ENCODE data around the gene VSIR. TPM values are rescaled to one million over a fixed set of nuclear protein-coding genes. Genes with fewer than 3 reads are reported as not detected.
A peak's percentile ranks its signal among the peaks of the same experiment; 100 is the strongest.

Gene VSIR
- total and polyA plus RNA-seq, 2 donors, result 25.2 to 51.8 TPM

GRCh38 chr10:71752391-71753090, 20.8 kb downstream of the VSIR start:
- no peak overlapping the region for H3K4me3 ChIP-seq (ENCODE audit: low read length in 2 of 2)
- 58% methylated on average over 8 of the region's 8 CpGs for WGBS
- peak in 3 of 9 donors; percentile 48 to 71 (median 55) for DNase-seq (ENCODE audit: low read depth in 6 of 9, low spot score in 9 of 9)
- peak overlapping the region; percentile 8 to 62 for H3K27ac ChIP-seq (ENCODE audit: low read depth in 1 of 2, low read length in 1 of 2)
- H3K4me1 ChIP-seq (ENCODE audit: control insufficient read depth in 2 of 2, insufficient read depth in 2 of 2, low read length in 2 of 2), result peaks cover 86 to 100% of the 10 kb centered on the region in 2 donors
- no peaks in the 10 kb centered on the region for H3K27me3 ChIP-seq (ENCODE audit: control insufficient read depth in 2 of 2, insufficient read depth in 1 of 2, low read length in 1 of 2)
- H3K9me3 ChIP-seq (ENCODE audit: control insufficient read depth in 2 of 2, insufficient read depth in 1 of 2, low read length in 1 of 2), result peaks cover 0 to 3% of the 10 kb centered on the region in 2 donors
- peaks cover 14 to 20% of the 10 kb centered on the region in 2 donors for H3K36me3 ChIP-seq (ENCODE audit: control insufficient read depth in 2 of 2, insufficient read depth in 2 of 2, low read length in 1 of 2)

GRCh38 chr10:71751515-71752224, 21.6 kb downstream of the VSIR start:
- Histone ChIP-seq H3K4me1 (ENCODE audit: control insufficient read depth in 2 of 2, insufficient read depth in 2 of 2, low read length in 2 of 2) (peaks cover 85 to 100% of the 10 kb centered on the region in 2 donors), H3K4me3 (ENCODE audit: low read length in 2 of 2) (no peak overlapping the region), H3K9me3 (ENCODE audit: control insufficient read depth in 2 of 2, insufficient read depth in 1 of 2, low read length in 1 of 2) (peaks cover 0 to 3% of the 10 kb centered on the region in 2 donors), H3K27ac (ENCODE audit: low read depth in 1 of 2, low read length in 1 of 2) (peak overlapping the region in 1 of 2 donors; percentile 40), H3K36me3 (ENCODE audit: control insufficient read depth in 2 of 2, insufficient read depth in 2 of 2, low read length in 1 of 2) (peaks cover 14 to 20% of the 10 kb centered on the region in 2 donors), H3K27me3 (ENCODE audit: control insufficient read depth in 2 of 2, insufficient read depth in 1 of 2, low read length in 1 of 2) (no peaks in the 10 kb centered on the region)
- no peak for DNase-seq (ENCODE audit: low read depth in 6 of 9, low spot score in 9 of 9)
- WGBS, result 94% methylated on average over 14 of the region's 14 CpGs

DNA sequence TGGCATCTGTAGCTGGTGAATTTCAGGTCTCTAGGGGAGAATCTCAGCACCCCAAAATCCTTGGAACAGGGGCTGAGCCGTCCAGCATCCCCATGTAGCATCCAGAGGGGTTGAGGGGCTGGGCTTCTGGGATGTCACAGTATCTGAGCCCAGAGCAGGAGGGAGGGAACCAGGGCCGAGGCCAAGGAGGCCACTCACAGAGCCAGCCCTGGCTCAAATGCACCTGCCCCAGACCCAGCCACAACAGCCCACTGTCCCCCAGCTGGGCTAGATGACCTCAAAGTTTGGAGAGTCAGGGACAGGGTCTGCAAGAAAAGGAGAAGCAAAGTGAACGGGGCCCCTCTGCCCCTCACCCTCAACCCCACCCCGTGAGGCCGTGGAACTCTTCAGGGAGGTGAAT, 22.3 kb downstream of the VSIR start:
- peaks cover 14 to 20% of the 10 kb centered on the region in 2 donors for H3K36me3 ChIP-seq (ENCODE audit: control insufficient read depth in 2 of 2, insufficient read depth in 2 of 2, low read length in 1 of 2)
- H3K27me3 ChIP-seq (ENCODE audit: control insufficient read depth in 2 of 2, insufficient read depth in 1 of 2, low read length in 1 of 2), result no peaks in the 10 kb centered on the region
- no peak overlapping the region for H3K4me3 ChIP-seq (ENCODE audit: low read length in 2 of 2)
- peaks cover 0 to 3% of the 10 kb centered on the region in 2 donors for H3K9me3 ChIP-seq (ENCODE audit: control insufficient read depth in 2 of 2, insufficient read depth in 1 of 2, low read length in 1 of 2)
- WGBS, result 82% methylated on average over 5 of the region's 5 CpGs
- H3K27ac ChIP-seq (ENCODE audit: low read depth in 1 of 2, low read length in 1 of 2), result no peak overlapping the region
- H3K4me1 ChIP-seq (ENCODE audit: control insufficient read depth in 2 of 2, insufficient read depth in 2 of 2, low read length in 2 of 2), result peaks cover 85 to 100% of the 10 kb centered on the region in 2 donors
- no peak for DNase-seq (ENCODE audit: low read depth in 6 of 9, low spot score in 9 of 9)

- H3K27ac ChIP-seq (ENCODE audit: low read depth in 1 of 2, low read length in 1 of 2), result peak overlapping the region; percentile 90 to 96
- H3K4me1 ChIP-seq (ENCODE audit: control insufficient read depth in 2 of 2, insufficient read depth in 2 of 2, low read length in 2 of 2), result peaks cover 78 to 100% of the 10 kb centered on the region in 2 donors
- no peaks in the 10 kb centered on the region for H3K27me3 ChIP-seq (ENCODE audit: control insufficient read depth in 2 of 2, insufficient read depth in 1 of 2, low read length in 1 of 2)
- H3K4me3 ChIP-seq (ENCODE audit: low read length in 2 of 2), result no peak overlapping the region
- H3K9me3 ChIP-seq (ENCODE audit: control insufficient read depth in 2 of 2, insufficient read depth in 1 of 2, low read length in 1 of 2), result peaks cover 0 to 3% of the 10 kb centered on the region in 2 donors
- DNase-seq (ENCODE audit: low read depth in 6 of 9, low spot score in 9 of 9), result peak in 1 of 9 donors; percentile 44
- WGBS, result 71% methylated on average over 15 of the region's 15 CpGs
- peaks cover 13 to 20% of the 10 kb centered on the region in 2 donors for H3K36me3 ChIP-seq (ENCODE audit: control insufficient read depth in 2 of 2, insufficient read depth in 2 of 2, low read length in 1 of 2)
These were observed 23.0 kb downstream of the VSIR start for GRCh38 chr10:71750124-71750841.

DNA sequence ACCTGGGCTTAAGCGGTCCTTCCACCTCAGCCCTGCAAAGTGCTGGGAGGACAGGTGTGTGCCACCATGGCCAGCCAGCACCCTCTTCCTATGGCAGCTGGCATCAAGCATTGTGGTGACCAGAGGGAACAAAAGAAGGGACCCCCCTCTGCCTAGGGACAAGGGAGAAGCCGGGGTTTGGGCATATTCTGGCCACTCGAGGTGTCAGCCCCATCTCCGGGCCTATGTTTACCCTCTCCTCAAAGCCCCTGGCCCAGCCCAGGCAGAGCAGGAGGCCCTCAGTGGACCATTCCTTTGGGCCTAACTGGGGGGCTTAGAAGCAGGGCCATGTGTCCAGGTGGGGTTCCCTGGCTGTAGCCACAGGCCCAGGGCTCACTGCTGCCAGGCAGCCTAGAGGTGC, 23.9 kb downstream of the VSIR start:
- Histone ChIP-seq H3K4me1 (ENCODE audit: control insufficient read depth in 2 of 2, insufficient read depth in 2 of 2, low read length in 2 of 2) (peaks cover 70 to 95% of the 10 kb centered on the region in 2 donors), H3K4me3 (ENCODE audit: low read length in 2 of 2) (no peak overlapping the region), H3K27me3 (ENCODE audit: control insufficient read depth in 2 of 2, insufficient read depth in 1 of 2, low read length in 1 of 2) (no peaks in the 10 kb centered on the region), H3K9me3 (ENCODE audit: control insufficient read depth in 2 of 2, insufficient read depth in 1 of 2, low read length in 1 of 2) (peaks cover 0 to 3% of the 10 kb centered on the region in 2 donors), H3K27ac (ENCODE audit: low read depth in 1 of 2, low read length in 1 of 2) (peak overlapping the region; percentile 90 to 96), H3K36me3 (ENCODE audit: control insufficient read depth in 2 of 2, insufficient read depth in 2 of 2, low read length in 1 of 2) (peaks cover 7 to 16% of the 10 kb centered on the region in 2 donors)
- no peak for DNase-seq (ENCODE audit: low read depth in 6 of 9, low spot score in 9 of 9)
- WGBS, result 60% methylated on average over 4 of the region's 4 CpGs

DNA sequence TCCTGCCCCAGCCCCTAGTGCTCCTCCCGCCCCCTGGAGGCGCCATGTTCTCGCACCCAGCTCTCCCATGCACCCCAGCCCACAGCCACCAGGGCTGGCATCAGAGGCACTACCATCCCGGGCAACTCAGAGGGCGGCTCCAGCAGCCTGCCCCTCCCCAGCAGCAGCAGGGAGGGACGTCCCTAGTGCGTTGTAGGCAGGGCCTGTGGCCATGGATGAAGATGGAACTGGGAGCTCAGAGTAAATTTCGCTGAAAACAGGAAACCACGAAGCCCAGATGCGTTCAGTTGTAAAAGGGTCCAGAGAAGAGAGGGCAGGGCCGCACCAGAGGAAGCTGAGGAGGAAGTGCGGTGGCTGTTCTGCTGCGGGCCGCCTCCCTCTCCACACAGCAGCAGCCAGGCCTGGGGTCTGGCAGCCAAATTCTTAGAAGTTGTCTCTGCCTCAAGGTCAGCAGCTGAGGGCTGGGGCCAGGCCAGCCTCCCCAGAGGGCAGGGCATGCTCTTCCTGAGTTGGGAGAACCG, 24.6 kb downstream of the VSIR start:
- no peak overlapping the region for H3K4me3 ChIP-seq (ENCODE audit: low read length in 2 of 2)

DNA sequence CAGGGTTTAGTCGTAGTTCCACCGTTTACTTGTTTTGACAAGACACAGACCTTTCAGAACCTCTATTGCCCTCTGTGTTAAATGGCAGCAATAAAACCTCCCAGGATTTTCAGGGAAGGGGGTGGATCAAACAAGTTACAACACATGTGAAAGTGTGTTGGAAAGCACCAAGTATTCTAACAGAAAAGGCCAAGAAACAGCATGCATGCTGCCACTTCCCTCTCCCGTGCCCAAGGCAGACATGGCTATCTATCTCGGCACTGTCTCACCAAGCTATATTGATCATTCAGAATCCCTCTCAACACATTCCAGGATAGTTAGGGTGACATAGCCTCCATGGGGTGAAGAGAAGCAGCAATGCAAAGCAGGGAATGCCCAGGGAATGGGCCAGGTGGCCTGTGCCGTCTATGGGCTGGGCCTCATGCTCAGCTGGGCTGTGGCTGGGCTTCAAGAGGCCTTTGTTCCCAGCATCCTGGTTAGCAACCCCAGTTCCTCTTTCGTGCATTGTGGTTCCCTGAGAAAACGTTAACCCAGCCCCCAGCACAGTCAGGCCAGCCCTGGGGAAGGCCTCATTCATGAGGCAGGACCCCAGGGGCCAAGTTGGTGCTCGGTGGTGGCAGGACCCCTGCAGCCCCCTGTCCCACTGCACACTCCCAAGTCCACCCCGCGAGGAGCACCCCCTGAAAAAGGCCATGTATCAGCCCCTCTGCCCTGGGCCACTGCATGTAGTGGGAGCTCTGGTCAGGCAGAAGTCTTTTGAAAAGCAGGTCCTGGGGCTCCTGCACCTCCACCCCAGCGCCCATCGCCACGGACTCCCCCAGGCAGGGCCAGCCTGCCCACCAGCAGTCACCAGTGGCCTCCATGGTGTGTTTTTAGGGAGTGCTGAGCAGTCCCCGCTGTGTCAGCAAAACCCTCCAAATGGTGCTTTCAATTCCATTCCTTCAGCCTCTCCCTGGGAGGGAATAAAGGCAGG, 25.5 kb downstream of the VSIR start:
- Histone ChIP-seq H3K27me3 (ENCODE audit: control insufficient read depth in 2 of 2, insufficient read depth in 1 of 2, low read length in 1 of 2) (no peaks in the 10 kb centered on the region), H3K4me3 (ENCODE audit: low read length in 2 of 2) (no peak overlapping the region), H3K4me1 (ENCODE audit: control insufficient read depth in 2 of 2, insufficient read depth in 2 of 2, low read length in 2 of 2) (peaks cover 54 to 92% of the 10 kb centered on the region in 2 donors), H3K9me3 (ENCODE audit: control insufficient read depth in 2 of 2, insufficient read depth in 1 of 2, low read length in 1 of 2) (peaks cover 0 to 7% of the 10 kb centered on the region in 2 donors), H3K36me3 (ENCODE audit: control insufficient read depth in 2 of 2, insufficient read depth in 2 of 2, low read length in 1 of 2) (peaks cover 7 to 16% of the 10 kb centered on the region in 2 donors), H3K27ac (ENCODE audit: low read depth in 1 of 2, low read length in 1 of 2) (peak overlapping the region; percentile 90 to 96)
- DNase-seq (ENCODE audit: low read depth in 6 of 9, low spot score in 9 of 9), result no peak
- WGBS, result 41% methylated on average over 14 of the region's 14 CpGs

More for the DNA sequence above, 24.6 kb downstream of the VSIR start:
- Histone ChIP-seq H3K27me3 (ENCODE audit: control insufficient read depth in 2 of 2, insufficient read depth in 1 of 2, low read length in 1 of 2) (no peaks in the 10 kb centered on the region), H3K36me3 (ENCODE audit: control insufficient read depth in 2 of 2, insufficient read depth in 2 of 2, low read length in 1 of 2) (peaks cover 7 to 16% of the 10 kb centered on the region in 2 donors), H3K27ac (ENCODE audit: low read depth in 1 of 2, low read length in 1 of 2) (peak overlapping the region; percentile 90 to 96), H3K9me3 (ENCODE audit: control insufficient read depth in 2 of 2, insufficient read depth in 1 of 2, low read length in 1 of 2) (peaks cover 0 to 3% of the 10 kb centered on the region in 2 donors), H3K4me1 (ENCODE audit: control insufficient read depth in 2 of 2, insufficient read depth in 2 of 2, low read length in 2 of 2) (peaks cover 63 to 92% of the 10 kb centered on the region in 2 donors)
- 5% methylated on average over 15 of the region's 15 CpGs for WGBS
- DNase-seq (ENCODE audit: low read depth in 6 of 9, low spot score in 9 of 9), result peak in 6 of 9 donors; percentile 69 to 93 (median 72)

DNA sequence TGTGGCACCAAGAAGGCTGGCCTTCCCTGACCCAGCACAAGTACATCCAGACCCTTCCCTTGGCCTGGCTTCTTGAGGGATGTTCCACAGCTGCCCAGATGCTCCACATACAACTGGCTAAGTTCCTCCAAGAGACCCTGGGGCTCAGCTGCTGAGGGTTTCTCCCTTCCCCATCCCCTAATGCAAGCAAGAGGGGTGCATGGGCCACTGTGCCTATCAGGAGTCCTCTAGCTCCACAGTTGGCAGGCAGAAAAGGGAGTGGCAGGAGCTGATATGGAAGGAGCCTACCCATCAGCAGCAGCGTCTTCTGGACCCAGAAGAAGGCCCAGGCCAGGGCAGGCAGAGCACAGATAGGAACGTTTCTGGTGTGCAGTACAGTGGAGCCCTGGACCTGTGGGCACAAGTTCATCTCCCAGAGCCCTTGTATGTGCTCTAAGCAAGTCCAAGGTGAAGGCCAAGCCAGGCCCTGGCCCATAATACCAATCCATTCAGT, 26.2 kb downstream of the VSIR start:
- peaks cover 0 to 12% of the 10 kb centered on the region in 2 donors for H3K9me3 ChIP-seq (ENCODE audit: control insufficient read depth in 2 of 2, insufficient read depth in 1 of 2, low read length in 1 of 2)
- H3K36me3 ChIP-seq (ENCODE audit: control insufficient read depth in 2 of 2, insufficient read depth in 2 of 2, low read length in 1 of 2), result peaks cover 3 to 16% of the 10 kb centered on the region in 2 donors
- H3K27ac ChIP-seq (ENCODE audit: low read depth in 1 of 2, low read length in 1 of 2), result peak overlapping the region; percentile 48 to 90
- no peak for DNase-seq (ENCODE audit: low read depth in 6 of 9, low spot score in 9 of 9)
- H3K27me3 ChIP-seq (ENCODE audit: control insufficient read depth in 2 of 2, insufficient read depth in 1 of 2, low read length in 1 of 2), result no peaks in the 10 kb centered on the region
- 82% methylated on average over 2 of the region's 2 CpGs for WGBS
- H3K4me1 ChIP-seq (ENCODE audit: control insufficient read depth in 2 of 2, insufficient read depth in 2 of 2, low read length in 2 of 2), result peaks cover 47 to 92% of the 10 kb centered on the region in 2 donors
- no peak overlapping the region for H3K4me3 ChIP-seq (ENCODE audit: low read length in 2 of 2)
